OCI-LY1 (cell line): ENCODE results near the gene SEMA6C.

Experiments
- H2AFZ ChIP-seq: fragments of 200-600 bp; sonication (generic), shearing (Covaris generic); 2 replicates; pipeline ENCODE4 v1.6.0; 2014; ENCODE audit warnings: antibody characterized with exemption, mild to moderate bottlenecking, low read length
- H3F3A ChIP-seq: fragments of 200-600 bp; sonication (generic), shearing (Covaris generic); 2 replicates; pipeline ENCODE4 v1.6.0; 2014; ENCODE audit warnings: mild to moderate bottlenecking, antibody characterized with exemption, low read length, moderate library complexity; ENCODE audit not compliant: insufficient read depth
- H3K27ac ChIP-seq: fragments of 200-600 bp; sonication (generic); 2 replicates; pipeline ENCODE4 v1.5.1; 2014; ENCODE audit warnings: low read length, mixed run types, mild to moderate bottlenecking, low read depth; ENCODE audit not compliant: poor library complexity, severe bottlenecking
- H3K27me3 ChIP-seq: fragments of 200-600 bp; sonication (generic); 2 replicates; pipeline ENCODE4 v1.6.0; 2014; ENCODE audit warnings: antibody characterized with exemption, mild to moderate bottlenecking, low read length, moderate library complexity; ENCODE audit not compliant: insufficient read depth
- H3K36me3 ChIP-seq: fragments of 200-600 bp; sonication (generic); 2 replicates; pipeline ENCODE4 v1.6.1; 2014; ENCODE audit warnings: mild to moderate bottlenecking, antibody characterized with exemption, low read length, moderate library complexity, mixed read lengths; ENCODE audit not compliant: insufficient read depth
- H3K4me1 ChIP-seq: fragments of 200-600 bp; sonication (generic); 2 replicates; pipeline ENCODE4 v1.5.1; 2014; ENCODE audit warnings: mild to moderate bottlenecking, low read length, moderate library complexity; ENCODE audit not compliant: insufficient read depth, severe bottlenecking
- H3K4me2 ChIP-seq: fragments of 200-600 bp; sonication (generic), shearing (Covaris generic); 2 replicates; pipeline ENCODE4 v1.6.1; 2014; ENCODE audit warnings: low read length
- H3K4me3 ChIP-seq: fragments of 200-600 bp; sonication (generic); 2 replicates; pipeline ENCODE4 v1.5.1; 2014; ENCODE audit warnings: low read length, low read depth, mild to moderate bottlenecking, mixed read lengths; ENCODE audit not compliant: poor library complexity, severe bottlenecking
- H3K79me2 ChIP-seq: fragments of 200-600 bp; shearing (Covaris generic); 2 replicates; pipeline ENCODE4 v1.6.1; 2016; ENCODE audit warnings: mixed run types, low read length, mixed read lengths; ENCODE audit not compliant: insufficient read depth
- H3K9ac ChIP-seq: fragments of 200-600 bp; sonication (generic), shearing (Covaris generic); 2 replicates; pipeline ENCODE4 v1.6.1; 2014; ENCODE audit warnings: mild to moderate bottlenecking, low read length, mixed read lengths
- H3K9me2 ChIP-seq: fragments of 200-600 bp; sonication (generic), shearing (Covaris generic); 2 replicates; pipeline ENCODE4 v1.6.1; 2014; ENCODE audit warnings: low read depth, mild to moderate bottlenecking, low read length, mixed read lengths
- H3K9me3 ChIP-seq: fragments of 200-600 bp; shearing (Covaris generic); 2 replicates; pipeline ENCODE4 v1.6.1; 2014; ENCODE audit warnings: low read length, mixed read lengths
- H4K20me1 ChIP-seq: fragments of 200-600 bp; sonication (generic), shearing (Covaris generic); 2 replicates; pipeline ENCODE4 v1.6.0; 2016; ENCODE audit warnings: mild to moderate bottlenecking, low read length; ENCODE audit not compliant: insufficient read depth
- CTCF ChIP-seq: fragments of 200-600 bp; sonication (generic), shearing (Covaris generic); IDR thresholded peaks from 2 replicates; pipeline ENCODE4 v1.5.1; 2017; ENCODE audit warnings: mild to moderate bottlenecking, antibody characterized with exemption, low read length, moderate library complexity, mixed read lengths
- EZH2 ChIP-seq: fragments of 200-600 bp; sonication (generic), shearing (Covaris generic); IDR thresholded peaks from 2 replicates; pipeline ENCODE4 v1.8.0; 2017; ENCODE audit warnings: borderline replicate concordance, mixed run types, mild to moderate bottlenecking, antibody characterized with exemption, low read length, moderate library complexity, mixed read lengths

The SEMA6C gene

GRCh38 chr1:151143986-151144385 lies 2.4 kb downstream of the SEMA6C start:
- no peak overlapping the region for H3K4me3 ChIP-seq
- H3K27ac ChIP-seq: no peak overlapping the region
- H3K9ac ChIP-seq: no peak overlapping the region

GRCh38 chr1:151143057-151143435 lies 3.4 kb downstream of the SEMA6C start:
- H3K27me3 ChIP-seq: peaks cover 11% of the 10 kb centered on the region; the same call in 1 of the 2 replicates
- H3K9ac ChIP-seq: no peak overlapping the region
- TF ChIP-seq EZH2 (no peak), CTCF (no peak)
- H3K9me3 ChIP-seq: no peaks in the 10 kb centered on the region
- H2AFZ ChIP-seq: no peak overlapping the region
- no peak overlapping the region for H3K27ac ChIP-seq
- H3K4me1 ChIP-seq: peaks cover 33% of the 10 kb centered on the region
- no peak overlapping the region for H3K4me2 ChIP-seq
- no peaks in the 10 kb centered on the region for H3K79me2 ChIP-seq
- no peaks in the 10 kb centered on the region for H4K20me1 ChIP-seq
- no peaks in the 10 kb centered on the region for H3K36me3 ChIP-seq
- H3K4me3 ChIP-seq: no peak overlapping the region
- H3F3A ChIP-seq: no peaks in the 10 kb centered on the region
- no peaks in the 10 kb centered on the region for H3K9me2 ChIP-seq

More at GRCh38 chr1:151143986-151144385, 2.4 kb downstream of the SEMA6C start:
- no peaks in the 10 kb centered on the region for H3F3A ChIP-seq
- no peaks in the 10 kb centered on the region for H3K36me3 ChIP-seq
- H3K9me3 ChIP-seq: no peaks in the 10 kb centered on the region
- no peaks in the 10 kb centered on the region for H3K9me2 ChIP-seq
- H4K20me1 ChIP-seq: no peaks in the 10 kb centered on the region
- peaks cover 33% of the 10 kb centered on the region for H3K4me1 ChIP-seq
- TF ChIP-seq CTCF (no peak), EZH2 (no peak)
- no peak overlapping the region for H2AFZ ChIP-seq
- peaks cover 11% of the 10 kb centered on the region; the same call in 1 of the 2 replicates for H3K27me3 ChIP-seq
- H3K79me2 ChIP-seq: no peaks in the 10 kb centered on the region
- H3K4me2 ChIP-seq: no peak overlapping the region

GRCh38 chr1:151142411-151143056 lies 3.9 kb downstream of the SEMA6C start:
- Histone ChIP-seq H3K27ac (no peak overlapping the region), H3K4me1 (peaks cover 33% of the 10 kb centered on the region), H3K4me2 (peak overlapping the region; percentile 24), H3K79me2 (no peaks in the 10 kb centered on the region), H3K9ac (no peak overlapping the region), H3K4me3 (no peak overlapping the region), H3K36me3 (no peaks in the 10 kb centered on the region), H3F3A (no peaks in the 10 kb centered on the region), H4K20me1 (no peaks in the 10 kb centered on the region), H3K27me3 (peaks cover 11% of the 10 kb centered on the region; the same call in 1 of the 2 replicates), H3K9me3 (no peaks in the 10 kb centered on the region), H3K9me2 (no peaks in the 10 kb centered on the region), H2AFZ (no peak overlapping the region)
- no peak for TF ChIP-seq EZH2
- TF ChIP-seq CTCF: no peak
